NCI-H2227 (cell line): ENCODE measurements around the gene PTEN.
"Not testable (repeated sequence)": the region's sequence is repeated elsewhere in the genome, so short reads cannot be mapped to it uniquely, and the experiment has no call there.

ENCODE experiments used
- DNase-seq: peaks from one replicate; lab custom pipeline; 2025; ENCODE audit not compliant: unreplicated experiment; lab: John Stamatoyannopoulos, UW

Gene PTEN

DNA sequence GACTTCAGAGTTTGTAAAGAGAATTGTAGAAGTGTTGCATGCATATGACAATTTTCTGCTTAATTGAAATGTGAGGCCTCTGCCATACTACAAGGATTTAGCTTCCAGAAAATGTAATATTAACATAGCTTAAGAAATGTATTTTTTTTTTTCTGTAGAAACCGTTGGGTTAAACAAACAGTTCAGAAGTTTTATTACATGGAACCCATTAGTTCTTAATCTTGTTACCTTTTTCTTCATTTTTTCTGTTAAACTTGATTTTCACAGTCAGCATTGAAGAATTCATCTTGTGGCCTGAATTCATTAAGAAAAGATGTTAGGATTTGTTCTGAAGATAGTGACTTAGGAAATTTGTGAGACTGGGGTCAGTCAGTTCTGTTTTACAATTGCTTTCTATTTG, 4.9 kb downstream of the PTEN start:
- DNase-seq = no peak

DNA sequence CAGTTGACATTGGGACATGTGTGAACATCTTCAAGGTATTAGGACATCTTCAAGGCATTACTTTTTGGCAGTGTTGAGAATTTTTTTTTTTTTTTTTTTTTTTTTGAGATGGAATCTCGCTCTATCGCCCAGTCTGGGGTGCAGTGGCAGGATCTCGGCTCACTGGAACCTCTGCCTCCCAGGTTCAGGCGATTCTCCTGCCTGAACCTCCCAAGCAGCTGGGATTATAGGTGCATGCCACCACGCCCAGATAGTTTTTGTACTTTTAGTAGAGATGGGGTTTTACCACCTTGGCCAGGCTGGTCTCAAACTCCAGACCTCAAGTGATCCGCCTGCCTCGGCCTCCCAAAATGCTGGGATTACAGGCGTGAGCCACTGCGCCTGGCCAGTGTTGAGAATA, 5.7 kb downstream of the PTEN start:
- DNase-seq = not testable (repeated sequence)

DNA sequence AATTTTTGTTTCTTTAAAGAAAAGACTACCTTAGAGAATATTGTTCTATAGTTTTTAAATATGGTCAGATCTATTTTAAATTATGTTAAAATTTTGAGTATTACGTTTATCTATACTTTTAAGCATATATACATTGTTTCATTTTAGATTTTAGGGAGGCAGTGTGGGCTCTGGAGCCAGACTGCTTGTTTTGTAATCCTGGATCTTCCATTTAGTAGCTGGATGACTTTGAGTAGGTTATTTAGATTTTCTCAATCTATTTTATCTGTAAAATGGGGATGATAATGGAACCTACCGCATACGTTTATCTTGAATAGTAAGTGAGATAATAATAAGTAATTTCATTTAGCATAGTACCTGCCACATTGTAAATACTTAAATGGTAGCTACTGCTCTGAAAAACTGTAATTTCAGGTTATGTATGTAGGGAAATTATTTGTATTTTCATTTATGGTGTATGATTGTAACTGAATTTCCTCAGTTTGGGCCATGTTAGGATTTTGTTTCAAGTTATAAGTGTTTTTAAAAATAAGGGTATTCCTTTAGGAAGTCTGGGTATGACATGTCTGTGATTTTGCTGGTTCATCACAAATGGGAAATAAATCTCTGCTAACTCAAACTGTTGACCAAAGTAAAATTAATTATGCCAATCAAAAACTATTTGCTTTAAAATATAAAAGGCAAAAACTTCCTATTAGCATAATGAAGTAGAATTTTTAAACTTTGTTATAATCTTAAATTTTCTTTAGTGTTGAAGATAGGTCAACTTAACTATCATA, 6.5 kb downstream of the PTEN start:
- DNase-seq = no peak

DNA sequence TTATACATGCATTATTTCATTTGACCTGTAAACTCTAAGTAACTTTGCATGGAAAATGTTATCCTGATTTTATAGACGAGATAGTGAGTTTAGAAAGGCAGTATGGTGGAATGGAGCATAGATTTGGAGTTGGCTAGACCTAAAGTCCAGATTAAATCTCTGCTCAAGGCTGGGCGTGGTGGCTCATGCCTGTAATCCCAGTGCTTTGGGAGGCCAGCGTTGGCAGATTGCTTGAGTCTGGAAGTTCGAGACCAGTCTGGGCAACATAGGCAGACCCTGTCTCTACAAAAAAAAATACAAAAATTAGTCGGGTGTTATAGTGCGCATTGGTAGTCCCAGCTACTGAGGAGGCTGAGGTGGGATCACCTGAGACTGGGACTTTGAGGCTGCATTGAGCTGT, 9.4 kb downstream of the PTEN start:
- no peak for DNase-seq

DNA sequence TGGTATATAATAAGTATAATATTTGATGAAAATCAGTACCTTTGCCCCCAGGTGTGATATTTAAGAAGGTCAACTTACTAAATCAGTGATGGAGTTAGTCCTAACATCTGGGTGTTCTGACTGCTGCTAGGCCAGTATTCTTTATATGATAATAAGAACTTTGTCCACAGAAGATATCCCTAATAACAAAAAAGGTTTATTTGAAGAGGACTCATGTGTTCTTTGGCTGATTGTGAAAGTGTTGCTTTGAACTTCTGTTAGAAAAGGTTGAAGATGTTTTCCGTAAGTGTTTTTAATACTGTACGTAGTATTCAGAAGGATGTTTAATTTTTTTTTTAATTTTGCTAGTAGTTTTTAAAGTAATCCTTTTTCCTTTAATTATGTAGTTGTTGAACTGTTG, 10.2 kb downstream of the PTEN start:
- DNase-seq = no peak

DNA sequence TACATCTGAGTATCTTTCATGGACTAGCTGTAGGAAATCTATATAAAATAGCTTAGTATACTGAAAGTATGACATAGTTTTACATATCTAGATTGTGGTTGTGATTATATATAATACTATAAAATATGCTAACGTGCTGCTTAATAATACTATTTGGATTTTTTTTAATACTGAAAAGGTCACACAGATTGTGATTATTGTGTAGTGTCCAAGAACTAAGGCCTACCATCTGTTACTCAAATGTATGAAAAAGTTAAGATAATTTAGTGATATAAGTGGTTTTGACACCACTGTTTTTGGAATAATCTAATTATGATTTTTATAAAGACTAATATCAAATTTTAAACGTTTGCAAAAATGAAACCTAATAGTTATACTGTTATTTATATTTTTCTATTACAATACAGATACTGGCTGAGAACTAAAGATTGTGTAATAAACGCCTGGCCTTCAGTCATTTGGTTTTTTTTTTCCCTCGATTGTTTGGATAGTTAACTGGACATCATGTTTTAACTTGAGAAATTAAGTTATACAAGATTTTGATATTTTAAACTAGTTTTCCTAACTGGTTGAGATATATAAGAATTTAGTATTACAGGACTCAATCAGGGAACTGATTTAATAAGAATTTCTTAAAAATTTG, 12.6 kb downstream of the PTEN start:
- DNase-seq = no peak

DNA sequence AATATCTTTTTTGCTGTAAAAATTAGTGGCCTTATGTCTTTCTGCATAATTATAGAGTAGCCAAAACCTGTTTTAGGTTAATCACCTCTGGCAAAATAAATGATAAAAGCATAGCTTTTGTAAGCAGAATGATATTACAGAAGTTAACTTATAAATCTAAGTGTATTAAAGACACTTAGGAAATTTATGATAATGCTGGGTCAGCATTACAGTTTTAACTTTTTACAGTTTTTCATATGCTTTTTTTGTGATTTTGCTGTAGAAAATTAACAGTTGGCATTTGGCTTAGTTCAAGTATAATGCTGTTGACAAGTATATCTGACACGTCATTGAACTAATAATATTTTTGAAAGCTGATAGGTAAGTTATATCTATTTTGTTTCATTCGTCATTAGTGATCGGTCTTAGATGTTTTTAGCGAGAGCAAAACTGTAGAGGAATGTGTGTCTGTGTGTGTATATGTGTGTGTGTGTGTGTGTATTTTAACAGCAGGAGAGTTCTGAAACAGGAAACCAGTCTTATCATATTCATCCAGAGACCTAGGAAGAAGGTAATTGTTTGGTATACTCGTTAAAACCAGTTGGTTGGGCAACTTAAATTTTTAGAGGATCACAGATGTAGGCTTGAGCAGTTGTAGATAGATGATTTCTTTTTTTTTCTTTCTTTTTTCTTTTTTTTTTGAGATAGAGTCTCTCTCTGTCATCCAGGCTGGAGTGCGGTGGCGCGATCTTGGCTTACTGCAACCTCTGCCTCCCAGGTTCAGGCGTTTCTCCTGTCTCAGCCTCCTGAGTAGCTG, 15.4 kb downstream of the PTEN start:
- DNase-seq = no peak

DNA sequence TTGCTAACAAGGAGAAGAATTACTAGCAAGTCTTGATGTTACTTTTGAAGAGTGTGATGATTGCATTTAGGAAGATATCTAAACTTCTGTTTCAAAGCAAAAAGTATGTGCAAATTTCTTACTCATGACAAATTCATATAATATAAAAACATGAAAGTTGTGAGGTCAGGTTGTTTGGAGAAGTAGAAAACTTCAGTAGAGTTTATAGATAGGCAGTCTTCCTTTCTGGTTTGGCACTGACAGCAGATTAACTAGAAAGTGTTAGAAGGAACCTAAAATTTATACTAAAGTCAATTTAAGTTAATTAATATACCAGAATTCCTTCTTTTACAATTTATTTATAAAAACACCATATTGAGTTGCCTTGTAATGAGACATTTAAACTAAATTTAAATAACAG, 16.9 kb downstream of the PTEN start:
- no peak for DNase-seq

DNA sequence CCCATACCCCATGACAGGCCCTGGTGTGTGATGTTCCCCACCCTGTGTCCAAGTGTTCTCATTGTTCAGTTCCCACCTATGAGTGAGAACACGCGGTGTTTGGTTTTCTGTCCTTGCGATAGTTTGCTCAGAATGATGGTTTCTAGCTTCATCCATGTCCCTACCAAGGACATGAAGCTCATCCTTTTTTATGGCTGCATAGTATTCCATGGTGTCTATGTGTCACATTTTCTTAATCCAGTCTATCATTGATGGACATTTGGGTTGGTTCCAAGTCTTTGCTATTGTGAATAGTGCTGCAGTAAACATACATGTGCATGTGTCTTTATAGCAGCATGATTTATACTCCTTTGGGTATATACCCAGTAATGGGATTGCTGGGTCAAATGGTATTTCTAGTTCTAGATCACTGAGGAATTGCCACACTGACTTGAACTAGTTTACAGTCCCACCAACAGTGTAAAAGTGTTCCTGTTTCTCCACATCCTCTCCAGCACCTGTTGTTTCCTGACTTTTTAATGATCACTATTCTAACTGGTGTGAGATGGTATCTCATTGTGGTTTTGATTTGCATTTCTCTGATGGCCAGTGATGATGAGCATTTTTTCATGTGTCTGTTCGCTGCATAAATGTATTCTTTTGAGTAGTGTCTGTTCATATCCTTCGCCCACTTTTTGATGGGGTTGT, 18.1 kb downstream of the PTEN start:
- not testable (repeated sequence) for DNase-seq

DNA sequence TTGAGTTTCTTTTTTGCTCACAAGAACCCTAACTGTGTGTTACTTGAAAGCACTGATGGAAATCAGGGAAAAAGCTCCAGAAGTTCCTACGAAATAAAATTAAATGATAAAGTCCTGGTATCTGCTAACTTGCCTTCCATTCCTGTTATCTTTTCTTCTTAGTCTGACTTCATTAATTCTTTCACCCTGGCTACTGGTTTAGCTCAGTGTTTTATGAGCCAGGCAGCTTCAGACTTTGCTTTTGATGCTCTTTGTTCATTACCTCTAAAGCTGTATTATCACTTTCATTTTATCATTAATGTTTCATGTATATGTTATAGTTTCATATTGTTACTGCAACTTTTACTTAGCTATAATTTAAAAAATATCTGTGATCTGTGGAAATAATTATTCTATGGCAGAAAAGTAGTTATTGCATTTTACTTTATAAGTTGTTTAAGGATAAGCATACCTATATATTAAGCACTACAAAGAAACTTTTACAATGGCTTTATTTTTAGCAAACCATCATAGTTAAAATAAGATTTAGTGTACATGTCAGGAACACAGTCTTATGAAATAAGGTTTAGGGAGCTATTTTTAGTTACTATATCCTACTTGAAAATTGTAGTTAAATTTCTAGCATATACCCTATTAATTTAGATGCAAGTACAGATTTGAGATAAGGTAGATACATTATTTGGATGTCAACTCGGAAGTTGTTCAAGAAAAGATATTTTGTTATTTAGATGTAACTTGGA, 19.3 kb downstream of the PTEN start:
- no peak for DNase-seq

DNA sequence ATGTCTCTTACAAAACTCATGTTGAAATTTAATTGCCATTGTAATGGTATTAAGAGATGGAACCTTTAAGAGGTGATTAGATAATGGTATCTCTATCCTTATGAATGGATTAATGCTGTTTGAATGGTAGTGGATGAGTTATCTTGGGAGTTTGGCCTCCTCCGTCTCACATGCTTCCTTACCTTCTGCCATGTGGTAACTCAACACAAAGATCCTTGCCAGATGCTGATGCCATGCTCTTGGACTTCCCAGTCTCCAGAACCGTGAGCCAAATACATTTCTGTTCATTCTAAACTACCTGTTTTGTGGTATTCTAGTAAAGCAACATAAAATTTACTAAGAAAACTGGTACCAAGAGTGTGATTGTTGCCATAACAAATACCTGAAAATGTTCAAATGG, 23.2 kb downstream of the PTEN start:
- DNase-seq = no peak

DNA sequence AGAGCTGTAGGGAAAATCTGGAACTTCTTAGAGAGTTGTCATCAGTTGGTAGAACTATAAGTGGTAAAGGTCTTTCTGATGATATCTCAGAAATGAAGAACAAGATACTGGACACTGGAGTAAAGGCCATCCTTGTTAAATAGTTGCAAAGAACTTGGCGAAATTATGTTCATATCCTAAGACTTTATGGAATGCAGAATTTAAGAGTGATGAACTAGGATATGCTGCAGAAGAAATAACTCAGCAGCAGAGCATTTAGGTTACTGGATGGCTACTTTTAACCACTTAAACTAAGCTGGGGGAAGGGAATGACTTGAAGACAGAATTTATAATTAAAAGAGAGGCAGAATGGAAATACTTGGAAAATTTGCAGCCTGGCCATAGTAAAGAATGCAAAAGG, 23.7 kb downstream of the PTEN start:
- DNase-seq = no peak

DNA sequence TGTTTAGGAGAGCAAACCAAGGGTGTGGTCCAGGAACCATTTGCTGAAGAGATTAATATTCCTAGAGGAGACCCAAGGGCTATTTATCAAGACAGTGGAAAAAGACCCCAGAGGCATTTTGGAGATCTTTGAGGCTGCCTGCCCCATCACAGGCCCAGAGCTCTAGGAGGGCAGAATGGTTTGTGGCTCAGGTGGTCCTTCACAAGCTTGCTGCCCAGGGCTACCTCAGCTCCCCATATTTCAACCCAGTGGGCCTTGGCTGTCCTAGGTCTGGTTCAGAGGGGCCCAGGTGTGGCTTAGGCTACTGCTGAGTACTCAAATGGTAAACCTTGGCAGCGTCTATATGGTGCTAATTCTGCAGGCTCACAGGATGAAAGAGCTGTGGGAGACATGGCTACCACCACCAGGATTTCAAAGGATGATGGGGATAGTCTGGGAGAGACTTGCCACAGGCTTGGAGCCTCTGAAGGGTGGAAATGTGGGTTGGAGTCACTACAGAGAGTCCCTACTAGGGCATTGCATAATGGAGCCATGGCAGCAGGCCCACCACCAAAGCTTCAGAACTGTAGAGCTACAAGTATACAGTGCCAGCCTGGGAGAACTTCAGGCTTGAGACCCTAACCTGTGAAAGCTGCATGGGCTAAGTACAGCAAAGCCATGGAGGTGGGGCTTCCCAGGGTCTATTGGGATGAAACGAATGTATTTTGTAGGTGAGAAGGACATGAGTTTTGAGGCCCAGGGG, 24.3 kb downstream of the PTEN start:
- no peak for DNase-seq

DNA sequence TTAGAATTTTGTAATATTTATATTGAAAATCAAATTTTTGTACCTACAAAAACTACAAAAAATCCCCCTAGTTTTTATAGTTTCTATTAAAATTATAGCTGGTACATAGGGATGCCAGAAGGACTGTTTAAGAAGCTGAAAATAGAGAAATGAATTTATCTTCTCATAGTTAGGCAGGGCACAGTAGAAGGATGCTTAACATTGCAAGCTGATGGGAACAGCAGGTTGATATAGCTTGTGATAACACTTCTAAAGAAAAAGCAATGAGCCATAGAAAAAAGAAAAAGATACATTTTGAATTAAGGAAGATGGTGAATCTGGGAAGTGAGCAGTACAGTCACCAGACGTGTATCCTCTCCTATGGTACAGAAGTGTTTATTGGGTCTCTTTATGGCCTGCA, 32.0 kb downstream of the PTEN start:
- DNase-seq = no peak

DNA sequence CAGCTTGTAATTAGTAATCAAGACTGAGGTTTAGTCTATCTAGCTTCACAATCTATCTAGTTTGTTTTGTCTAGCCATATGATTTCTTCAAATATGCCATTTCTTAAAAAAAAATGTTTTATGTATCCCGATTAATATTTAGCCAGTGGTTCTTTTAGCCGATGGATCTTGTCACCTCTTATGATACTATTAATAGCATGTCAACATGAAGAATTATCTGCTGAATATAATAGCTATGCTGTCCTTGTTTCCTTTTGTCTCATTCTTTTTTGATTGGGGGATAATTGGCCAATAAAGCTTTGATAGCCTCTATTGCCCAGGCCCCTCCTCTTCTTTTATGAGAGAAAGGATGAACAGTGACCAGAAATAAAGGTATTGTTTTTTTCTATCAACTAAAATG, 32.8 kb downstream of the PTEN start:
- no peak for DNase-seq

DNA sequence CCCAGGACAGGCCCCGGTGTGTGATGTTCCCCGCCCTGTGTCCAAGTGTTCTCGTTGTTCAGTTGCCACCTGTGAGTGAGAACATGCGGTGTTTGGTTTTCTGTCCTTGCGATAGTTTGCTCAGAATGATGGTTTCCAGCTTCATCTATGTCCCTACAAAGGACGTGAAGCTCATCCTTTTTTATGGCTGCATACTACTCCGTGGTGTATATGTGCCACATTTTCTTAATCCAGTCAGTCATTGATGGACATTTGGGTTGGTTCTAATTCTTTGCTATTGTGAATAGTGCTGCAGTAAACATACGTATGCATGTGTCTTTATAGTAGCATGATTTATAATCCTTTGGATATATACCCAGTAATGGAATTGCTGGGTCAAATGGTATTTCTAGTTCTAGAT, 34.5 kb downstream of the PTEN start:
- not testable (repeated sequence) for DNase-seq

DNA sequence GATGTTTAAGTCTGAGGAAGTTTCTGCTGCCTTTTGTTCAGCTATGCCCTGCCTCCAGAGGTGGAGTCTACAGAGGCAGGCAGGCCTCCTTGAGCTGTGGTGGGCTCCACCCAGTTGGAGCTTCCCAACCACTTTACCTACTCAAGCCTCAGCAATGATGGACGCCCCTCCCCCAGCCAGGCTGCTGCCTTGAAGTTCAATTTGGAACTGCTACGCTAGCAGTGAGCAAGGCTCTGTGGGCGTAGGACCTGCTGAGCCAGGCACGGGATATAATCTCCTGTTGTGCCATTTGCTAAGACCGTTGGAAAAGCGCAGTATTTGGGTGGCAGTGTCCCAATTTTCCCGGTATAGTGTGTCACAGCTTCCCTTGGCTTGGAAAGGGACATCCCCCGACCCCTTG, 40.0 kb downstream of the PTEN start:
- DNase-seq = not testable (repeated sequence)

DNA sequence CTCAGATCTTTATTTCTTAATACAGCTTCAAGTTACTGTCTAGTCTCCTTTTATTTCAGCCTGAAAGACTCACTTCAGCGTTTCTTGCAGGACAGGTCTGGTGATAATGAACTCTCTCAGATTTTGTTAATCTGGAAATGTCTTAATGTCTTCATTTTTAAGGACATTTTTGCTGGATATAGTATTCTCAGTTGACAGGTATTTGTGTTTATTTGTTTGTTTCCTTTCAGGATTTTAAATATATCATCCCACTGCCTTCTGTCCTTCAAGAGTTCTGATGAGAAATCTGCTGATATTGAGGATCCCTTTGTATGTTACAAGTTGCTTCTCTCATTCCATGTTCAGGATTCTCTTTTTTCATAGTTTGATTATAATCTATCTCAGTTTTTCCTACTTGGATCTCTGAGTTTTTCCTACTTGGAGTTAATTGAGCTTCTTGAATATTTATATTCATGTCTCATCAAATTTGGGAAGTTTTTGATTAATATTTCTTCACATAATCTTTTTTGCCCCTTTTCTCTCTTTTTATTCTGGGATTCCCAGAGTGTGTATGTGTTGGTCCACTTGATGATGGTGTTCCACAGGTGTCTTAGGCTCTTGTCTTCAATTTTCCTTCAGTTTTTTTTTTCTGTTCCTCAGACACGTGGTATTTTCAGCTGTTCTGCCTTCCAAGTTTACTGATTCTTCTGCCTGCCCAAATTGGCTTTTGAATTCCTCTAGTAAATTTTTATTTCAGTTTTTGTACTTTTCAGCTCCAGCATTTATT, 49.9 kb downstream of the PTEN start:
- no peak for DNase-seq

DNA sequence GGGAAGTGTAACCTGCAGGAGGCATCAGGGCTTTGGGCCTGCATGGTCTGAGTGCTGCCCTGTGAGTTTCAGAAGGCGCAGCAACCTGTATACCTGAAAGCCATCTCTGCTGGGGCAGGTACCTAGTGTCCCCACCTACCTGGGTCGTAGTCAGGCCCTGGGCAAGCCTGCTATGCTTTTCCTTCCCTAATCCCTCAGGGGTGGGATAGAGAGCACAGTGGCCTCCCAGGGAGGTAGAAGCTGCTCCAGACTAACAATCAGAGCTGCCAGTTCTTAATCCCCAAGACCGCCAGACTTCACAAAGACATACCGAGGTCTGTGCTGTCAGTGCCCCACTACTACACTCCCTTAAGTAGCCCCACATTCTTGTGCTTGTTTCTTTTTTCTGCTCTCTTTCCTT, 52.0 kb downstream of the PTEN start:
- no peak for DNase-seq
